Fibroblast of lung (primary cell): ENCODE data around the gene STX17.

Source experiments
- CTCF ChIP-seq, 2 donors: IDR thresholded peaks in 1 of 2; conservative IDR thresholded peaks in 1 of 2; 1 replicate in 1 of 2; 2 replicates in 1 of 2; pipeline ENCODE4 v1.5.1; 2011 to 2012; ENCODE audit warnings: low read length in 2 of 2, control low read depth in 1 of 2, inconsistent platforms in 1 of 2, low read depth in 1 of 2, mild to moderate bottlenecking in 1 of 2
- EZH2 ChIP-seq: IDR thresholded peaks from 2 replicates; pipeline ENCODE4 v1.5.1; 2012; ENCODE audit warnings: low read length, control low read depth, mild to moderate bottlenecking; ENCODE audit errors: missing control alignments

GRCh38 chr9:99931155-99931840 lies 24.8 kb downstream of the STX17 start:
- no peak for TF ChIP-seq CTCF (conservative IDR thresholded peaks at IDR 0.05 in 1 of 2, IDR thresholded peaks at IDR 0.05 in 1 of 2; ENCODE audit: low read depth in 1 of 2, low read length in 2 of 2)
- TF ChIP-seq EZH2, result no peak
